D341Med (cell line): ENCODE data around the gene GSG1L.

ENCODE experiments used
- DNase-seq: peaks from one replicate; pipeline ENCODE4 v3.0.0; 2012; ENCODE audit warnings: low spot score

GSG1L gene

DNA sequence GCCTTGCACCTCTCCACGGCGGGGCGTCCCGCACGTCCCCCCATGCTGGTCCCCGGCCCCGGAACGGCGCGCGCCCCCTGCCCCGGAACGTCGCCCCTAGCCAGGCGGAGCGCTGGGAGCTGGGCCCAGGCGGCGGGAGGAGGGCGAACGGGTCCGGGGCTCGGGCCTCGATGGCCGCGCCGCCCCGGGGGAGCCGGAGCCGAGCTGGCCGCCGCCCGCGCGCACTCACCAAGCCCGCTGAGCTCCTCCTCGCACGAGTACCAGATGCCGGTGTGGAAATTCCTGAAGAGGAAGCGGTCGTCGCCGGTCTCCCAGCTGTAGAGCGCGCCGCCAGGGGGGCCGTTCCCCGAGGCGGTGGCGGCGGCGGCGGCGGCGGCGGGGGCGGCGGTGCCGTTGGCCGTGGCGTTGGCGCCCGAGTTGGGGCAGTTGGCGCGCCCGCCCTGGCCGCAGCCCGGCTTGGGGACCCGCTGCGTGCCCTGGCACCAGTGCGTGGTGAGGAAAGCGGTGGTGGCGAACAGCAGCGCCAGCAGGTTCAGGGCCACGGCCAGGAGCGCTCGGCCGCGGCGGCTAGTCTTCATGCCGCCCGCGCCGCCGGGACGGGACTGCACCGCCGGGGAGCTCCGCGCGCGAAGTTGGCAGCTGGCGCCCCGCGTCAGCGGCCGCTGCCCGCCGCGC is 530 bp downstream of the GSG1L start:
- peak; percentile 69 for DNase-seq

DNA sequence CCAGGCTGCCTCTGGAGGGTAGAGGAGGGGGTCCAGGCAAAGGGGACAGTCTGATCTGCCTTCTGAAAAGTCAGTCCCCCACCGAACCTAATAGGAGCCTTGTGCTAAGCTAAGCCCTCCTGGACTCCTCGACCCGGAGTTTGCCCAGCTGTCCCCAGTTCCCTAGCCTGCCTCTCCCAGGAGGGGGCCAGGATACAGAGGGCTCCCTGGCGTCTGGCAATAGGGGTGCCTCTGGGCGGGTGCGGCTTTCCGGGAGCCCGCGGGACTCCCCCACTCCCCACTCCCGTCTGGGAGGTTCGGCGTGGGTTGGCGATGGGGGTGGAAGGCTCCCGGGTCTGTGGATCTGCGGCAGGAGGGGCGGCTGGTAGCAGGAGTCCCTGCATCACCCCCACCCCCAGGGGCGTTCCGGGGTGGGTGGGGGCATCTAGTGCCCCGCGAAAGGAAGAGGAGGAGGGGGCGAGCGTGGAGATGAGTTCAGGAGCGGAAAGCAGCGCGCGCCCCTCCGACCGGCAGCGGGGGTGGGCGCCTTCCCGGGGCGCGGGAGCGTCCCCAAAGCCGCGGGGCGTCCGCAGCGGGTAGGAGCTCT is 1.2 kb downstream of the GSG1L start:
- no peak for DNase-seq

DNA sequence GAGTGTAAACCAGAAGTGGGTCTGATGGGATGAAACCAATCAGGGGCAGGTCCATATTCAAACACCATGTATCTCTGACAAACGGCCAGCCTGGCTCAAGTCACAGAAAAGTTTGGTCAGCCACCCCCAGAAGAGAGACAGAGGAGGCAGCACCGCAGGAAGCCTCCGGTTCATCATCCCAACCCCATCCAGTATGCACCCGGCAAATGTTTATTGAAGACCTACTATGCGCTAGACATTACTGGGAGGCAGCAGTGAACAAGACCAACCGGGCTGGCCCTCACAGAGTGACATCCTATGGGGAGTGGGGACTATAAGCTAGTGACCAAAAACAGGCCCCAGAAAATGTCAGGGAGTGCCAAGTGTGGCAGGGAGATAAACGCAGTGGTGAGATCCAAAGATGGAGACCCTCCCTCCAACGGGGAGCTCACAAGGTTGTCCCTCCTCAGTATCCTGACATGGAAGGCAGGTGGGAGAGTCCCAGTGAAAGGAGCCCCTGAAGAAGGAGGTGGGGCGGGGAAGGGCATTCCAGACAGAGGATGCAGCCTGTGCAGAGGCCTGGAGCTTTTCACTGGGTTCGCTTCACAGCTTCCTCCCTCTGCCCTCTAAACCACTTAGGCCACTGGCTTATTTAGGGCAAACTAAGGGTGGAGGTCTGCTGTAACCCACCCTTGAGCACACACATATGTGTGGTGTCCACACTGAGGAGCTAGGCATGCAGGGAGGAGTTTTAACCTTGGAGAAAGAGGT is 2.0 kb downstream of the GSG1L start:
- DNase-seq = no peak

DNA sequence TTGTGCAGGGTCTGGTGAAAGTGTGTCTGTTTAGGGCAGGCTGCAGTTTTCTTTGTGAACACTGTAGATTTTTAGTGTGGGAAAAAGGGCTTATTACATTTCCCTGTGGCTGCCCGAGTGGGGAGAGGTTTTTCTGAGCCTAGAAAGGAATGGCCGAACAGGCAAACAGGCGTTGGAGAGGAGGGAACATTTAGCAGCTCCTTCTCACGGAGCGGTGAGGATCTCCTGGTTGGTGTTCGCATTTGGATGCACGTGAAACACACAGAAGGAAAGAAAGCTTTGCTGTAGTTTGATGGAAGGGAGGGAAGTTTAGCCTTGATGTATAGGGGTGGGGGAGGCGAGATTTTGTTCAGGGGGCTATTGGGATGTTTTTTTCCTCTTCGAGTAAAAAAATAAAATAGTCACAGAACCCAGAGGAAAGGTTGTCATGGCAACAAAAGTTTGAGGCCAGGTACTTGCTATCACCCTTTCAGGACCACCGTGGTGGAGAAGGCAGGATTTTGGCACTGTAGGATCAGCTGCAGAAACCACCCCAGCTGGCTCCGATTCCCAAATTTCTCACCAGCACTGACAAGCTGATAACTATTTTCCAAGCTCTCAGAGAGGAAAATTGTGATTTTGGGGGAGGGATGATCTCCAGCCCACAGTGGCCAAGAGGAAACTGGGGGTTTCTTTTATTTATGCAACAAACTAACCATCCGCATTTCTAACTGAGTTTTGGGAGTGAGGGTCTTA is 3.5 kb downstream of the GSG1L start:
- no peak for DNase-seq

DNA sequence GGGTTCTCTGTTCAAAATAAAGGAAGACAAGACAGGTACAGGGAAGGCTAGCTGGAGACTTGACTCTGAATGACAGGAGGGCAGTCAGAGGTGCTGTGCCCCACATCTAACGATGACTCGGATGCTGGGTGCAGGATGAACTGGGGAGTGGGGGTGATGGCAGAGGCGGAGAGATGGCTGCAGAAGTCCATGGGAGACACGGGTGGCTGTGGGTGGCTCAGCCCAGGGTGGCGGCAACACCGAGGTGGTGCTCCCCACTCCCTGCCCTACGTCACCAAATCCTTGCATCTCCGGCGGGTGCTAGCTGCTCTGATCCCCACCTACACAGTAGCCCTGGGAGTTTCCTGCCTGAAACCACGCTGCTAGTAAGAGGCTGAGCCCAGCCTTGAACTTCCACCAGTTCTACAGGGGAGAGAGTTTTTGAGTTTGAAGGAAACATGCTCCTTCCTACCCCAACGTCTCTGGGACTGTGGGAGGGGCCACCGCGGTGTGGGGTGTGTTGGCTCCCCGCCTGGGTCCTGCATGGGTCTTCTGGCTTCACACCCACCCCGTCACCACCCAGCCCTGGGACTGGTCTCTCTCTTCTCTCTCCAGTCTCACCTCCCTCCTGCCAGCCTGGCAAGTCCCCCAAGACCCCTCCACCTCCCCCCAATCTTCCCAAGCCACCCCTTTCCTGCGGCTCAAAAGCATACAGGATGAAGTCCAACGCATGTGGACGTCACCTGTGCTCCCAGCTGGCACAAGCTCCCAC is 4.5 kb downstream of the GSG1L start:
- no peak for DNase-seq

DNA sequence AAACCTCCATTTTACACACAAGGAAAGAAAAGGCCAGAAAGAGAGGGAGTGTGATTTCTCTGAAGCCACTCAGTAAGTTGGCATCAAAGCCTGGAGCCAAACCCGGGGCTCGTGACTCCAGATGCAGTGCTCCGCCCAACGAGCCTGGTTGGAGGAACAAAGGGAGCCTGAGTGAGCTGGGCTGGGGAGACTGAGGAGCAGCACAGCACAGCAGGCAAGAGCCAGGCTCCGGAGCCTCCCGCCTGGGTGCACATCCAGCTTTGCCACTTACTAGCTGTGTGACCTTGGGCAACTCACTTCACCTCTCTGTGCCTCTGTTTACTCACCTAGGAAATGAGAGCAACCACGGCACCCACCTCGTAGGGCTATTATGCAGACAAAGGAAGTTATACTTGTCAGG is 5.6 kb downstream of the GSG1L start:
- no peak for DNase-seq

DNA sequence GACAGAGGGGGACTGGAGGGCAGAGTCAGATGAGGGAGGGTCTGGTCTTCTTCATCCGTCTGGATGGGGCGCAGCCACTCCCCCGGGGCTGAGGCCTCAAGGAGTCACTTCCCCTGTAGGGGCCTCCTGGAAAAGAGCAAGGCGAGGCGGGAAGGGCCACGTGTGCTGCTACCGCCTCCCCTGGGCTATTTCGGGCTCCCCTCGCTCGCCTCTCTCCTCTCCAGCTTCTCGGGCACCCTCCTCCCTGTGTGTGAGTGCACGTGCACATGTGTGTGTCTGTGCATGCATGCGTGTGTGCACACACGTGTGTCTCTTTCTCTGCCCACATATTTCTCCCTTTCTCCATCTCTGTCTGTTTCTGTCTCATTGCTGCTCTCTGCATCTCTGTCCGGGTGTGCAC is 10.1 kb downstream of the GSG1L start:
- no peak for DNase-seq

DNA sequence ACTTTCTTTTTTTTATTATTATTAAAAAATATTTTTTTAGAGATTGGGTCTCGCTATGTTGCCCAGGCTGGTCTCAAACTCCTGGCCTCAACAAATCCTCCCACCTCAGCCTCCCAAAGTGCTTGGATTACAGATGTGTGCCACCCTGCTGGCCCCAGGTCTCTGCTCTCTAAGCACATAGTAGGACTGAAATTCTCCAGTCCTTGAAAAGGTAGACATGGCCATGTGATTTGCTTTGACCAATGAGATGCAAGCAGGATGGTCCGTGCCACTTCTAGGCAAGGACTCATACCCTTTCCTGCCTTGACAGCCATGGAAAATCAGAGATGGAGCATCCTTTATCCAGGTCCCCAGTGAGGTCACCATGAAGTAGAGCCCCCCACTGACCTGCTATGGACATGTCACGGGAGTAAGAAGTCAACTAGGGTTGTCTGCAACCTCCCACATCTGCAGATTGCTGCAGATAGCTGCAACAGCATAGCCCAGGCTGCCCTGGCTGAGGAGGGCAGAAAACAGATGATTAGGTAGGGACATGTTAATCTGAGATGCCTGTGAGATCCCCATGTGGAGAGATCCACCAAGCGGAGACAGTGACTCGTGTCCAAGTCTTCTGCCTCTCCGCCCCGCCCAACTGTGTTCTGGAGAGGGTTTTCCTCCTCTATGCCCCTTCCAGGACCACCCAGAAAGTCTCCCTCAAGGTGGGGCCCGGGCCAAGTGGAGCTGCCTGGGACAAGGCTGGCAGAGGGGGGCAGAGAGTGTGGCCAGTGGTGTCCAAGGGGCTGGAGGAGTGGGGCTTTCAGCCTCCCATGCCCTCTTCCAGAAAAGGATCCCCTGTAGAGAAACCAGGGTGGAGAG is 11.0 kb downstream of the GSG1L start:
- DNase-seq = no peak

DNA sequence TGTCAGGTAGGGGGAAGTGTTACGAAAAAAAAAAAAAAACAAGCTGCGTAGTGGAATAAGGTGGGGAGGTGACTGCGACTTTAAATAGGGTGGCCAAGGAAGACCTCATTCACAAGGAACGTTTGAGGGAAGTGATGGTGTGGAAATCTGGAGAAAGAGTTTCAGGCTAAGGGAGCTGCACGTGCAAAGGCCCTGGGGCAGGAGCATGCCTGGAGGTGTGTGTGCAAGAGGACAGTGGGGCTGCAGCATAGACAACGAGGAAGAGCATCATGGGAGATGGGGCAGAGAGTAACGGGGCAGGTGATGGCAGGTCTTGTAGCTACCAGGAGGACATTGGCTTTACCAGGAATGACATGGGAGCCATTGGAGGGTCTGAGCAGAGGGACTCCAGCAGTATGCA is 12.0 kb downstream of the GSG1L start:
- DNase-seq = no peak

DNA sequence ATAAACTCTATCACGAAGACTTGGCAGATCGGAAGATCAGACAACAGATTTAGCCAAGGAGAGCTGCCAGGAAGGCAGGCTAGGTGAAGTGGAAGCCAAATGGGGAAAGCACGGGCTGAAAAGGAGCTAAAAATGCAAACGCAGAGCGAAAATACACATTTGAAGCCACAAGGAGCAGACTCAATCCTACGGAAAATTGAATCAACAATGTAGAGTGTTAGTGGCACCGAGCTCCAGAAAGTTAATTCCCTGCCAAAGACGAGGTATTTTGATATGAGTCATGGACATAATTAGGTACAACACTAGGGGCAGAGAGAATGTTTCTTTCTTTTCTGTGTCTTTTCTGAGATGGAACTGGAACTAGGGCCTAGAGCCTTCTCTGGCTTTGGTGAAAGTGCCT is 20.7 kb downstream of the GSG1L start:
- DNase-seq = no peak

DNA sequence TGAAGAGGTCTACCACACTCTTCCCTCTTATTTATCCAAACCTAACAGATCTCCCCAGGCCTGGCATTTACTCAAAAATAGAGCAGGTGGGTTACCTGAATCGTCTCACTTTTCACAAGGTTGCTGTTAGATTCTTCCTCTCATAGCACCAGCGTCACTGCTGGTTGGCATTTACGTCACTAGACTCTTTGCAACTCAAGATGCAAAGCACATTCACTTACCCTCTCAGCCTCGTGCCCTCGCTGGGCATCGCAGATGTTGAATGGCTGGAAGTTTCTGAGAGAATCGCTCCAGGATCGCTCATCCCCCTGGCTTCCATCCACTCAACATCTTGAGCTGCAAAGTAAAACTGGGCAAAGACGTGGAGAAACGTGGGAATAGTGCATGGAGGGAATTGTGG is 21.9 kb downstream of the GSG1L start:
- DNase-seq = no peak

DNA sequence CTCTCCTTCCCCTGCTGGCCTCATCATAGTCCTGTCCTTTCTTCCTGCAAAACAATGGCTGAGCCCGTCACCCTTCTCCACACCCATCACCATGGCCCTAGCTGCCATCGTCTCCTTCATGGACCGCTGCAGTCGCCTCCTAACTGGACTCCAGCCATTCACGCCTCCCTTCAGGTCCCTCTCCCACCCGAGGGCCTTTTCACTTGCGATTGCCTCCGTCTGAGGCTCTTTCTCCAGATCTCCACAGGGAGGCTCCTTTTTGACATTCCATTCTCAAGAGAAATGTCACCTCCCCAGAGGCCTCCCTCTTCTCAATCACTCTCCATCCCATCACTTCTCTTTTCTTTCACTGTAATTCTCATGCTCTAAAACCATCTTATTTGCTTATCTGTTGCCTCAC is 23.5 kb downstream of the GSG1L start:
- DNase-seq = no peak

DNA sequence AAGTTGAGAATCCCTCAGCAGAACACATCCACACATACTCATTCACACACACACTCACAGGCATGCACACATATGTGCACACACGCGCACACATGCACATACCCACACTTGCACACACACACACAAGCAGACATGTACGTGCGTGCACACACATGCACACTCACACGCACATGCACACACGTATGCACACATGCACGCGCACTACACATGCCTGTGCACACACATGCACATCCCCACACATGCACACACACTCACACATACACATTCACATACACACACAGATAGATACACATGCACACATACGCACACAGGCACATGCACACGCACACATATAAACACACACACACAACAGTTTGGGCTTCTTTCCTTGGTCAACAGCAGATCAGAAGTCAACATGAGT is 24.0 kb downstream of the GSG1L start:
- no peak for DNase-seq

DNA sequence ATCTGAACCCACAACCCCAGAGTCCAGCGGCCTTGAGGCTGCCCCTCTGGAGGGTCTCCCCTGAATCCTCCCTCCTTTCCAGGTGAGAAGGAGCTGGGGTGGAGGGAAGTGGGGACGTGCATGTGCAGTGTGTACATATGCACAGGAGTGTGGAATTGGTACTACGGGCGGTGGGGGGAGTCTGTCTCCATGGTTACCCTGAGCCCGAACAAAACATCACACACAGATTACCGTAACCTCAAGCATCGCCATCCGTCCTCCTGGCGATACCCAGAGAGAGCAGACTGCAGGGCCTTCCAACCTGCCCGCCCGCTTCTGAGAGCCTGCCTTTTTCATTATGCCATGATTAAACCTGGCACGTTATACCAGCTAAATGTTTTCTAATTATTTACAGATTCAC is 25.1 kb downstream of the GSG1L start:
- no peak for DNase-seq

DNA sequence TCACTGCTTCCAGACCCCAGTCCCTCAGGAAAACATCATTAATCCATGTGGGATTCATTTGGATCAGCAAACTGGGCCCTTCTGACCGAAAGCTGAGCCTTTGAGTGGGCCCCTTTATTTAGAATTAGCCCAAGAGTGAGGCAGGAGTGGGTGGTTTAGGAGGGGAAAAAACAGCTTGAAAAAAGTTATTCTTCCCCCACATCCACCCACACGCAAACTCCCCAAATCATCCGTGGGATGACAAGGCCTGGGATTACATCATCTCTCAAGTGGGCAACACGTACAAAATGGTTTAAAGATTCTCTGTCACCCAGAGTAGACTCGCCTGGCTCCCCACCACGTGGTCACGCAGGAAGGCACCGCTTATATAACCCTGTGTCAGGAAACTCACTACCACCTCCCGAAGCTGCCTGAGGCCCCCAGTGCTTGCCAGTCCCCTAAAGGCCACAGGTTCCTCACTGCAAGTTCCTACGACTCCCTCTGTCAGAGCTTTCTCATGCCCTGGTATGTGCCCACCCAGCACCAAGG is 27.6 kb downstream of the GSG1L start:
- DNase-seq = no peak

DNA sequence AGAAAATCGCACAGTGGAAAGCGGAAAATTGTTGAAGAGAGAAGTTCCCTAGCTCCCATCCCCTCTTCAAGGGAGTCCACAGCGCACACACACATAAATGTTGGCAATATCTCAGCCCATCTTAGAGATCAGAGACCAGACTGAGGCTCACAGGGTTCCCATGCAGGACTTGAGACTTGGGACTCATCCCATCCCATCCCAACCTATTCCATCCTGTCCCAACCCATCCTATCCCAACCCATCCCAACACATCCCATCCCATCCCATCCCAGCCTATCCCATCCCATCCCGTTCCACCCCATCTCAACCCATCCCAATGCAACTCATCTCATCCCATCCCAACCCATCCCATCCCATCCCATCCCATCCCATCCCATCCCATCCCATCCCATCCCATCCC is 29.6 kb downstream of the GSG1L start:
- no peak for DNase-seq

DNA sequence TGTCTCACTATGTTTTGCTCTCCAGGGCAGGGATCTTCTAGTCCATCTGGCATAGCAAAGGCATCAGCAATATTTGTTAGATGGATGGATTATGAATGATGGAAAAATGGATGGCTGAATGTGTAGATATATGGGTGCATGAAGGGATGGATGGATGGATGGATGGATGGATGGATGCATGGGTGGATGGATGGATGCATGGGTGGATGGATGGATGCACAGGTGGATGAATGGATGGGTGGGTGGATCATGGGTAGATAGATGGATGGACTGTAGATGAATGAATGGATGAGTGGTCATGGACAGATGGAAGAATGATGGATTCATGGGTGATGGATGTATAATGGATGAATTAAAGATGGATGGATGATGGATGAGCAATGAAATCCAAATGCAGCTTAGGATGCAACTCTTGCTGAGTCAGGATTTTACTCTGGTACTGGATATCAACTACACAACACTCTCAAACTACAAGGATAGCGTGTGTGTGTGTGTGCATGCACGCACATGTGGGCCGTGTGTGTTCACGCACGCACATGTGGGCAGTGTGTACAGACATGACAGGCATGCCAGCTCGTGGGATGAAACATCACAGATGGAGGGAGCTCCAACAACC is 34.0 kb downstream of the GSG1L start:
- DNase-seq = no peak

DNA sequence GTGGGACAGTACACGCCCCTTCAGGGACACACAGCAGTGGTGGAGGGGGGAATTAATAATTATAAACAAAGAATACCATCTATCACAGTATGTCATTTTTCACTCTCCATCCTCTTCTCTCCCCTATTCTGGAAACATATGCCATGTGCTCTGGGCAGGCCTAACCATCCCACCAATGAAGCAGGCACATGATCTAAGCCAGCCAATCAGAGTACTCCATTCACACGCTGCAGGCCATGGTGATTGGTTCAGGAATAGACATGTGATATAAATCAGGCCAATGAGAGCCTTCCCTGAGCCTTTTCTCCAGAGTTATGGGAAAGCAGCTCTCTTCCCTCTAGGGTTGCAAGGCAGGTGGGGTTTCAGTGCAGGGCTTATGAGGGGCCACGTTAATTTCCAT is 36.5 kb downstream of the GSG1L start:
- no peak for DNase-seq

DNA sequence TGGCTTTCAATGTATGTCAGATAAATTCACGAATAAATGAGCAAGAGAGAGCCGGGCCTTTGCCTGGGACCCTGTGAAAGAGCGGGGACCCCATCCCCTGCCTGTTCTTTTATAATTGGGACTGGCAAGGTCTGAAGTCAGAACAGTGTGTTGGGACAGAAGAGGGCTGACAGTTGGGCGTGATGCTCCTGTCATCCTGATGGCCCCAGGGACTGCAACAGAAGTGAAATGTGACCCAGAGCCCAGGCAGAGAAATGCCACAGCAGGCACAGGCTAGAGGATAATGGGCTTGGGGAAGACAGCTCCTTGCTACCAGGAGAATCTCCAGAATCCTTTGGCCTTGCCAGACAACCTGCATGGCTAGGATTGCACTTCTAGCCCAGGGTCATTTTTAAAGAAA is 37.9 kb downstream of the GSG1L start:
- DNase-seq = no peak

DNA sequence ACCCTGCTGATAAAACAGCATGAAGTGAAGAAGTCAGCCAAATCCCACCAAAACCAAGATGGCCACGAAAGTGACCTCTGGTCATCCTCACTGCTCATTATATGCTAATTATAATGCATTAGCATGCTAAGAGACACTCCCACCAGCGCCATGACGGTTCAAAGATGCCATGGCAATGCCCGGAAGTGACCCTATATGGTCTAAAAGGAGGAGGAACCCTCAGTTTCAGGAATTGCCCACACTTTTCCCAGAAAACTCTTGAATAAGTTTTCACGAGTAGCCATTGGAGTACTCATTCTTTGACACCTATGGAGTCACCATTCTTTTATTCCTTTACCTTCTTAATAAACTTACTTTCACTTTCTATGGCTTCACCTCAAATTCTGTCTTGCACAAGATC is 44.3 kb downstream of the GSG1L start:
- DNase-seq = no peak

DNA sequence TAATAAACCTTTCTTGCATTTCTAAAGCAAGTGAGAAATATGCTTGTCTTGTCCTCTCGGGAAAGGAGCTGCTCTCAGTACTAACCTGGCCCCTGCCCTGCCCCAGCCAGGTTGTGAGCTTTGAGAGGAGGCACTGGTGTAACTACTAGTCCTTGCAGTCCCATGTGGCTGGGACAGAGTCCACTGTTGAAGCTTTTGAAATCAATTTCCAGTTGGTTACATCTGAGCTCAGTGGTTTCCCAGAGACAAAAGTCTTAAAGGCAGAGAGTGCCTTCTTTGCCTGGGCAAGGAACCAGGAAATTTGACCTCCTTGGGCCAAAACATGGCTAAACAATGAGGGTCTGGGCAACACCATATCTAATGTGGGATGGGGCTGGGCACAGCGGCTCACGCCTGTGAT is 48.7 kb downstream of the GSG1L start:
- DNase-seq = no peak
